HK-2 (cell line): ENCODE results near the gene DNMBP.
"Not testable (repeated sequence)": the region's sequence is repeated elsewhere in the genome, so short reads cannot be mapped to it uniquely, and the experiment has no call there.

Source experiments
- DNase-seq: peaks from one replicate; pipeline ENCODE4 v3.0.0-alpha.2; 2018; ENCODE audit not compliant: unreplicated experiment

Gene DNMBP

DNA sequence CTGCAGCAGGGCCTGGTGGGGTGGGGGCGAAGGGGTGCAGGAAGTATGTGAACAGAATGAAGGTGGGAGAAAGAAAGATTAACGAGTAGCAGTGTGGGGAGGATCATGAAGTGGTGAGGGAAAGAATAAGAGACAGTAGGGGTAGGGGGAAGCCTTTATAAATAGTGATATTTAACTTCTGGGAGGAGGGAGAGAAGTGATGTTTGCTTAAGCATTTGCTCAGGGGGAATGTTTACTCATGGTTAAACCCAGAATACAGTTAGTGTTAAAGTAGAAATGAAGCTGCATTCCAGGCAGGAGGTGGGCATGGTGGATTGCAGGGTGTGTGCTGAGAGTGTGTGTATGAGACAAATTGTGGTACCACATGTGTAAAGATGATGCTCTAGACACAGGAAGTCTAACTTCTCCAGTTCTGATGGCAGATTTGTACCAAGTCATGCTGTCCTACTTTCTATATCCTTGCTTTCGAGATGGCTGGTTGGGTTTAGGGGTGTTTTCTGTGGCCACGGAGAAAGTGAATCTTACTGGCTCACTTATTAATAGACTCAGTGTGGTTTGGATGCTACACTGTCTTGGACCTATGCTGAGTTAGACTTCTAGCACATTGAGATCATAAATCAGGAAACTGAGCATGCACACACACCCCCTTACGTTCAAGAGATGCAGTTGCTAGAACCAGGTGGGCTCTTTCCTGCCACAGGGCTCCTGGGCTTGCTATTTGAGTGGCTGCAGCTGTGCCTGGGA is 10.6 kb upstream of the DNMBP start:
- DNase-seq = no peak

- no peak for DNase-seq
These were observed 10.0 kb upstream of the DNMBP start for GRCh38 chr10:100019787-100020141.

- DNase-seq = no peak
These were observed 4.5 kb upstream of the DNMBP start for GRCh38 chr10:100014071-100014762.

- DNase-seq = no peak
These were observed 3.9 kb upstream of the DNMBP start for GRCh38 chr10:100013621-100014020.

DNA sequence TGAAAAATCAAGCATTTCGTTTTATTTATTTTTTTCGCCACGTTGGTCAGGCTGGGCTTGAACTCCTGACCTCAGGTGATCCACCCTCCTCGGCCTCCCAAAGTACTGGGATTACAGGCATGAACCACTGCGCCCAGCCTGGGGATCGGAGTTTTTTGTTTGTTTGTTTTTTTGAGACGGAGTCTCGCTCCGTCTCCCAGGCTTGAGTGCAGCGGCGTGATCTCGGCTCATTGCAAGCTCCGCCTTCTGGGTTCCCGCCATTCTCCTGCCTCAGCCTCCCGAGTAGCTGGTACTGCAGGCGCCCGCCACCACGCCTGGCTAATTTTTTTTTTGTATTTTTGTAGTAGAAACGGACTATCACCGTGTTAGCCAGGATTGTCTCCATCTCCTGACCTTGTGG is 2.2 kb upstream of the DNMBP start:
- not testable (repeated sequence) for DNase-seq

- DNase-seq = no peak
These were observed 409 bp downstream of the DNMBP start for GRCh38 chr10:100009283-100009792.

DNA sequence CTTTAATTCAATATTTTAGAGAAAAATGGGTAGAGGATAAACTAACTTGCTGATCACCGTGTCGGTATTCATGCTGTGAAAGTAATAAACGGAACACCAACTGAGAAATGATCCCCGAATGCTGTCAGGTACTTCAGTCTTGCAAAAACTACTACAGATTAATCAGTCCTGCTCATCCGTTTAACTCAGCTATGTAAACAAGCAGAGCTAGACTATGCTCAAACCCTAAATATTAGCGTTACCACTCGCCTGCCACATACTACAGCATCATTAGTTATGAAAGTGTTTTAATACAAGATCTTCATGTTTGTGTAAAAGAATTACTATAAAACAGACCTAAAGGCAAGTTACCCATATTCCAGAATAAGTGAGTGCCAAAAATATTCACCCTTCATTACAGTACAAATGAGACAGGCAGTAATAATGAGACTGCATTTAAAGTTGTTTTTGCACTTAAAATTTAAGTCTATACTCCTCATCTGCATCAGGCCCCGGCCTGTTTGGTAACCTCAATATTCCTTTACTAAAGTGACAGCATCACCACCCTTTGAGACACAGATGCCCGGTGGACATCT is 952 bp downstream of the DNMBP start:
- DNase-seq = no peak

DNA sequence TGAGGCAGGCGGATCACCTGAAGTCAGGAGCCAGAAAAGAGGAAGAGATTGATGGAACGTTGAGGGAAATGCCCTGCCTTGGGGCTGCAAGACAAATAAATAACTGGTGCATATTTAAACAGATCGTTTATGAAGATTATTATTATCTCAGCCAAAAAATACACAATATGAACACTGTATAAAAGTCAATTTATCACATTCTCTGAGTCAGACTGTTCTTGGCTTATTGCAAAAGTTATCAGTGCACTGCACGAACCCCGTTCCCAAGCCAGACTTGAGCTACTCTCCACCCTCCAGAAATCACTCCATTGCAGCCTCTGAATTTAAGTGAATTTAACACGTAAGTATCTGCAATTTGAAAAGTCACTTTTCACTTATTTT is 1.6 kb downstream of the DNMBP start:
- DNase-seq = no peak

- DNase-seq = no peak
These were observed 2.3 kb downstream of the DNMBP start for GRCh38 chr10:100007231-100008141.

DNA sequence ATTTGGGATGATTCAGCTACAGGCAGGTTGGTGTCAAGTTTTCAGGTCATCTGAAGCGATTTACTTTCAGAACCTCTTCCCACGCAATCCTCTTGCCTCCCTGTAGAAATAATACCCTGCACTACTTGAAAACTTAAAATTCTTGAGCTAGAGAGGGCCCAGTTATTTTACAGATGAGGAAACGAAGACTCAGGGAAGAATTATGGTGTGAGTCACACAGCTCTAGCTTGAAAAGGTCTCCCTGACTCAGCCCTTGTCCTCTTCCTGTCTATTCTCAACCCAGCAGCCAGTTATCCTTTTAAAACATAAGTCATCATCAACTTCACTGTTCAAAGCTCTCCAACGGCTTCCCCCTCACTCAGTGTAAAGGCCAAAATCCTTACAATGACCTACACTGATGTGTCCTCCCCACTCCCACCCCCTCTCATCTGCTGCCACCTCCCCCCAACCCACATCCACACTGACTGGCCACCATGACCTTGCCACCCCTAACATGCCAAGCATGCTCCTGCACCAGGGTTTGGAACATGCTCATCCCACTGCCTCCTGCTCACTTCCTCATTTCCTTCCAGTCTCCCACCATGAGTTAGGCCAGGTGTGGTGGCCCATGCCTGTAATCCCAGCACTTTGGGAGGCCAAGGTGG is 3.4 kb downstream of the DNMBP start:
- peak; percentile 60 for DNase-seq

DNA sequence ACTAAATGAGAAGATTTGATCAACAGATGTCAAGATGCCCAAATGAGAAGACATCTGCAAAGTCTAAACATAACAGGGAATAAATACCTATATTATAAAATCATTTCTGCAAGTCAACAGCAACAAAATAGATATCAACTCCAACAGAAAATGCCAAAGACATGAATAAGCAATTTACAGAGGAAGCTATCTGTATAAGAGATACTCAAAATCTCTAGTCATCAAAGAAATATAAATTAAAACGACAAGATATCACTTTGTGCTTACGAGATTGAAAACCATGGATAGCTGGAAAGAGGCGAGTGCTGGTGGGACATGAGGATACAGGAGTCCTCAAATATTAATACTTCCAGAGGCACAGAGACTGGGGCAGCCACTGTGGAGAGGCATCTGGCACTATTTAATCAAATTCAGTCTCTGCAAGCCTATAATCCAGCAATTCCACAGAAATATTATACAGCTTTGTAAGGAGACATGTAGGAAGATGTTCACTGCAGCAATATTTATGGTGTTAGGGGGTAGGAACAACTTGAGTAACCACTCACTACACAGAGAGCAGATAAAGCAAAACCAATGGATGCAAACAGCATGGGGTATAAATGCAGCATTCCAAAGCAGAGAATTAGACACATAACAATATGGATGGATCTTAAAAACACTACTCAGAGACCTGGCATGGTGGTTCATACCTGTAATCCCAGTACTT is 4.8 kb downstream of the DNMBP start:
- no peak for DNase-seq

GRCh38 chr10:100000109-100000644 is 9.6 kb downstream of the DNMBP start:
- DNase-seq = no peak

DNA sequence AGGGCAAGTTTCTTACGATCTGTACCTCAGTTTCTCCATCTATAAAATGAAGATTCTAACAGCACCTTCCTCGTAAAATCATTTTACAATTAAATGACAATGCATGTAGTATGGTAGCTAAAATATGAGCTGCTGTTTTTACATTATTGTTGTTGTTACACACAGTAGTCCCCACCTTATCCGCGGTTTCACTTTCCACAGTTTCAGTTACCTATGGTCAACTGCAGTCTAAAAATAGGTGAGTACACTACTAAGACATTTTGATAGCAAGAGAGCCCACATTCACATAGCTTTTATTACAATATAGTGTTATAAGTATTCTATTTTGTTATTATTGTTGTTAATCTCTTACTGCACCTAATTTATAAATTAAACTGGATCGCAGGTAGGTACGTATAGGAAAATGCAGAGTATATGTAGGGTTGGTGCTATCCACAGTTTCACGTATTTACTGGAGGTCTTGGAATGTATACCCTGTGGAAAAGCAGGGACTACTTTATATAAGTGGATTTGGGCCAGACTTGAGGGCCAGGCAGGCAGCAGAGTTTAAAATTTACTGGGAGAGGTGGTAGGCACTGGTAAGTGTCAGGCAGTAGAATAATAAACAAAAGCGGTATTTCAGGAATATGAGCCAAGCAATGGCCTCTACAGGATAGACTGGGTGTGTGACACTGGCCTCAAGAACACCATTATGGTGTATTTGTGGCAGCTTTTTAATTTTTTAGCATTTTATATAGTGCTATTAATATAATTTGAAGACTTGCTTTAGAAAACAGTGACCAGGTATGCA is 10.2 kb downstream of the DNMBP start:
- no peak for DNase-seq

DNA sequence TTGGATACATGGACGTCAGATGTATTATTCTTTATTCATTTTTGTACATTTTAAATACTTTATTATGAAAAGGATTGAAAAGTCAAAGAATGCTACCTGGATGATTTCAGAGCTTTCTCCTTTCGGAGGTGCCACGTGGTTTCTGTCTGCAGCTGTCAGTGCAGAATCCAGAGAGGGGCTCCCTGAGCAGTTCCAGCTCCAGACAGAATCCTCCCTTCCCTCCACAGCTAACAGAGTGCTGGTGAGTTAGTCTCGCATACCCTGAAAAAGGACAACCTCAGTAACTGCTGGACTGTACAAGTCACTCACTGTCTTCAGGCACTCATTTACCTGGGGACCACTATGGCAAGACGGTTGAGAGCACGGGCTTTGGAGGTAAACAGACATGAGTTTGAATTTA is 10.9 kb downstream of the DNMBP start:
- no peak for DNase-seq

- no peak for DNase-seq
These were observed 12.8 kb downstream of the DNMBP start for GRCh38 chr10:99996671-99997648.

DNA sequence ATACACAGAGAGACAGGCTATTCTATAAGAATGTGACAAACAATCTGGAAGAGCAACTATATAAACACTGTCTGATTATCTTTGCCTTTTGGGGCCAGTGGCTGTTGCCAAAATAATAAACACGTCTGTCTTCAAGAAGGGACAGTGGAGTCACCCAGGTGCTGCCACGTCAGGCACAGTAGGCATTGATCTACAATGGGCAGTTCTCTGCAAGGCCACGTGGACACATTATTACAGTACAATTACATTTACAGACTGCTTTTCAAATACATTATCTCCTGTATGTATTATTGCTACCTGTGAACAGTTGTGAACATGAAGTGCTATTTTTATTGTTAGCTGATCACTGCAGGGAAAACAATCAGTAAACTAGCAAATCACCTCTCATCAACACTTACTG is 14.0 kb downstream of the DNMBP start:
- DNase-seq = no peak

GRCh38 chr10:99995269-99995668 is 14.5 kb downstream of the DNMBP start:
- no peak for DNase-seq

DNA sequence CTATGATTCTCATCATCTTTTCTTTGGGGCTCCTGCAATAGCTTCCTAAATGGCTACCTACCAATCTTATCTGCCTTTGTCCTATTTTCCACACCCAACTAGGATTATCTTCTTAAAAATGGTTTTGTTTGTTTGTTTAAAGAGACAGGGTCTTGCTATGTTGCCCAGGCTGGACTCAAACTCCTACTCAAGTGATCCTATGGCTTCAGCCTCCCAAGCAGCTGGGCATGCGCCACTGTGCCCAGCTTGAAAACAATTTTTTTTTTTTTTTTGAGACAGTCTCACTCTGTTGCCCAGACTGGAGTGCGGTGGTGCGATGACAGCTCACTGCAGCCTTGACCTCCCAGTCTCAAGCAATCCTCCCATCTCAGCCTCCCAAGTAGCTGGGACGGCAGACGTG is 14.9 kb downstream of the DNMBP start:
- DNase-seq = no peak
